SK-N-SH treated with all-trans-retinoic acid at 6 μM for 48 hours (cell line): Measurements from ENCODE around the gene MYO18A.

Experiments
- ATAC-seq: fragments of 200-7000 bp; cut with Tn5 transposase; 3 replicates; pipeline ENCODE4 v1.9.1; 2020; ENCODE audit warnings: mild to moderate bottlenecking, moderate library complexity
- ARNTL ChIP-seq: fragments of 450-650 bp; formaldehyde crosslinking; IDR thresholded peaks from 2 replicates; pipeline ENCODE4 v1.5.0; 2020; ENCODE audit warnings: low read depth, mild to moderate bottlenecking, moderate library complexity, borderline replicate concordance
- BACH2 ChIP-seq: fragments of 250-450 bp; sonication (Bioruptor Pico); IDR thresholded peaks from 2 replicates; pipeline ENCODE4 v1.9.0; 2021; ENCODE audit warnings: mild to moderate bottlenecking, borderline replicate concordance
- CSDC2 ChIP-seq: fragments of 250-450 bp; sonication (Bioruptor Pico); IDR thresholded peaks from 2 replicates; pipeline ENCODE4 v1.5.0; 2020; ENCODE audit warnings: mild to moderate bottlenecking, moderate library complexity
- ESRRG ChIP-seq: fragments of 250-450 bp; sonication (Bioruptor Pico); IDR thresholded peaks from 2 replicates; pipeline ENCODE4 v1.6.1; 2021; ENCODE audit warnings: mild to moderate bottlenecking
- GLIS3 ChIP-seq: fragments of 250-450 bp; sonication (Bioruptor Pico); IDR thresholded peaks from 2 replicates; pipeline ENCODE4 v1.5.0; 2020; ENCODE audit warnings: mild to moderate bottlenecking, moderate library complexity
- ISL1 ChIP-seq: fragments of 250-450 bp; sonication (Bioruptor Pico); IDR thresholded peaks from 2 replicates; pipeline ENCODE4 v2.1.2; 2022; ENCODE audit warnings: mild to moderate bottlenecking, moderate library complexity
- OSR1 ChIP-seq: fragments of 250-450 bp; sonication (Bioruptor Pico); IDR thresholded peaks from 2 replicates; pipeline ENCODE4 v1.8.0; 2022; ENCODE audit warnings: moderate library complexity, mild to moderate bottlenecking, inconsistent platforms
- PPARA ChIP-seq: fragments of 250-450 bp; sonication (Bioruptor Pico); IDR thresholded peaks from 2 replicates; pipeline ENCODE4 v1.5.0; 2020; ENCODE audit warnings: mild to moderate bottlenecking, borderline replicate concordance
- RARB ChIP-seq: fragments of 250-450 bp; sonication (Bioruptor Pico); IDR thresholded peaks from 2 replicates; pipeline ENCODE4 v1.8.0; 2021; ENCODE audit warnings: mild to moderate bottlenecking, moderate library complexity
- SNAI2 ChIP-seq: fragments of 250-450 bp; sonication (Bioruptor Pico); IDR thresholded peaks from 2 replicates; pipeline ENCODE4 v1.5.0; 2020; ENCODE audit warnings: mild to moderate bottlenecking, moderate library complexity
- TCF4 ChIP-seq: fragments of 250-450 bp; sonication (Bioruptor Pico); IDR thresholded peaks from 2 replicates; pipeline ENCODE4 v1.8.0; 2021; ENCODE audit warnings: mild to moderate bottlenecking, moderate library complexity, borderline replicate concordance
- TOX ChIP-seq: fragments of 250-450 bp; sonication (Bioruptor Pico); IDR thresholded peaks from 2 replicates; pipeline ENCODE4 v1.8.0; 2021; ENCODE audit warnings: mild to moderate bottlenecking, moderate library complexity, borderline replicate concordance
- ZC3H10 ChIP-seq: fragments of 250-450 bp; sonication (Bioruptor Pico); IDR thresholded peaks from 2 replicates; pipeline ENCODE4 v1.5.1; 2021; ENCODE audit warnings: mild to moderate bottlenecking, moderate library complexity
- ZFP3 ChIP-seq: fragments of 250-450 bp; sonication (Bioruptor Pico); IDR thresholded peaks from 2 replicates; pipeline ENCODE4 v1.5.0; 2020; ENCODE audit warnings: mild to moderate bottlenecking, moderate library complexity
- ZFP30 ChIP-seq: fragments of 450-650 bp; formaldehyde crosslinking; IDR thresholded peaks from 2 replicates; pipeline ENCODE4 v1.5.0; 2022; ENCODE audit warnings: mild to moderate bottlenecking, moderate library complexity
- ZNF565 ChIP-seq: fragments of 450-650 bp; formaldehyde crosslinking; conservative IDR thresholded peaks from 2 replicates; pipeline ENCODE4 v1.5.0; 2020; ENCODE audit warnings: low read depth, mild to moderate bottlenecking, moderate library complexity
- ZNF70 ChIP-seq: fragments of 450-650 bp; formaldehyde crosslinking; IDR thresholded peaks from 2 replicates; pipeline ENCODE4 v1.5.0; 2020; ENCODE audit warnings: mild to moderate bottlenecking, moderate library complexity
- ZNF8 ChIP-seq: fragments of 450-650 bp; formaldehyde crosslinking; IDR thresholded peaks from 2 replicates; pipeline ENCODE4 v1.5.0; 2020; ENCODE audit warnings: mild to moderate bottlenecking, moderate library complexity
- TF ChIP-seq, protein P1 (sequence below): fragments of 250-450 bp; sonication (Bioruptor Pico); IDR thresholded peaks from 2 replicates; pipeline ENCODE4 v1.5.1; 2021; ENCODE audit warnings: mild to moderate bottlenecking, moderate library complexity
- TF ChIP-seq, protein P2 (sequence below): fragments of 250-450 bp; sonication (Bioruptor Pico); IDR thresholded peaks from 2 replicates; pipeline ENCODE4 v1.5.0; 2020; ENCODE audit warnings: mild to moderate bottlenecking, moderate library complexity
- TF ChIP-seq, protein P3 (sequence below): fragments of 250-450 bp; sonication (Bioruptor Pico); IDR thresholded peaks from 2 replicates; pipeline ENCODE4 v1.5.1; 2020; ENCODE audit warnings: low read depth, mild to moderate bottlenecking, moderate library complexity

Gene MYO18A

DNA sequence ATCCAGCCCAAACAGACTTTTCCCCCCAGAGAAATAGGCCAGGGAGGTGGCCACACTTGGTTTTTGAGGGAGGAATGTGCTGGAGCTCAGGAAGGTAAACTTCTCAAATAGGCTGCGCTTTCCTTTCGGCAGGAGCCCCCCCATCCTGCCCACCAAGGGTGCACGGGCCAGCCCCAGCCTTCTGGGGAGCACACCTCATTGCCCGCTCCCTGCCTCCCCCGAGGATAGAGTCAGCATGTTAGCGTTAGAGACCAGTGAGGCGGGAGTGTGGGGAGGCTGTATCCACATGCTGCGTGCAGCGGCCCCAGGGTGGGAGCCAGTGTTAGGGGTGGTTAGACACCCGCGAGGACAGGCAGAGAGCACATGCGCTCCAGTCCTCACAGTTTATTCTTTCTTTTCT lies 95.0 kb downstream of the MYO18A start:
- TF ChIP-seq TCF4 (CRISPR knock-in tag) (no peak), ZNF565 (CRISPR knock-in tag) (no peak), PPARA (CRISPR knock-in tag) (no peak), ZNF70 (no peak), ISL1 (CRISPR knock-in tag) (no peak), RARB (no peak), CSDC2 (CRISPR knock-in tag) (no peak), ARNTL (CRISPR knock-in tag) (no peak), ESRRG (CRISPR knock-in tag) (no peak), ZFP3 (no peak), SNAI2 (CRISPR knock-in tag) (no peak), ZNF8 (CRISPR knock-in tag) (no peak)
- TF ChIP-seq, protein P1, sequence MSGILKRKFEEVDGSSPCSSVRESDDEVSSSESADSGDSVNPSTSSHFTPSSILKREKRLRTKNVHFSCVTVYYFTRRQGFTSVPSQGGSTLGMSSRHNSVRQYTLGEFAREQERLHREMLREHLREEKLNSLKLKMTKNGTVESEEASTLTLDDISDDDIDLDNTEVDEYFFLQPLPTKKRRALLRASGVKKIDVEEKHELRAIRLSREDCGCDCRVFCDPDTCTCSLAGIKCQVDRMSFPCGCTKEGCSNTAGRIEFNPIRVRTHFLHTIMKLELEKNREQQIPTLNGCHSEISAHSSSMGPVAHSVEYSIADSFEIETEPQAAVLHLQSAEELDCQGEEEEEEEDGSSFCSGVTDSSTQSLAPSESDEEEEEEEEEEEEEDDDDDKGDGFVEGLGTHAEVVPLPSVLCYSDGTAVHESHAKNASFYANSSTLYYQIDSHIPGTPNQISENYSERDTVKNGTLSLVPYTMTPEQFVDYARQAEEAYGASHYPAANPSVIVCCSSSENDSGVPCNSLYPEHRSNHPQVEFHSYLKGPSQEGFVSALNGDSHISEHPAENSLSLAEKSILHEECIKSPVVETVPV: no peak
- ATAC-seq: no peak

DNA sequence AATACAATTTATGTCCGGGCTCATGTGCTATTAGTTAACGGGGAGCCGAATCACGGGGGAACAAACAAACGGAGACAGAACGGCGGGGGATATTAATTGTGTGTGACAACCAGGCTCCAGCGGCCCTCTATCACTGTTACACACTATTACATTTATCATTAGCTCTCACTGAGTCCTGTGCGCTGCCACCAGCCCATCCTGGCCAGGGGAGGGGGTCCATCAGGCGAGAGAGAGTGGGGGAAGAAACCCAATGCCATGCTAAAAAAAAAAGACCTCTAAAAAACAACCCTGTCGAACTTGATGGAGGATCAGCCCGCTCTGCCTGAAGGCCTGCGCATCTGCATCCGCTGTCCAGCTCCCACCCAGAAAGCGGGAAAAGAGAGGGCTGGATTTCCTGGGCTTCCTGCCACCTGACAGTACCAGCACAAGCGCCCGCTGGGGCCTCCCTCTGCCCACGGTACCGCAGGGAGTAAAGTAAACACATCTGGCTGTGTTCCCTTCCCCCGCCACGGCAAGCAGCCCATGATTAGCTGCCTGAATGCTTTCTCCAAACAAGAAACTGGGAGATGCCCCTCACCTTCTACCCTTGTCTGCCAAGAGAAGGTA lies 95.6 kb downstream of the MYO18A start:
- TF ChIP-seq TCF4 (CRISPR knock-in tag): peak; percentile 37; the same call in 1 of the 2 replicates
- TF ChIP-seq GLIS3: no peak
- TF ChIP-seq, protein P2, sequence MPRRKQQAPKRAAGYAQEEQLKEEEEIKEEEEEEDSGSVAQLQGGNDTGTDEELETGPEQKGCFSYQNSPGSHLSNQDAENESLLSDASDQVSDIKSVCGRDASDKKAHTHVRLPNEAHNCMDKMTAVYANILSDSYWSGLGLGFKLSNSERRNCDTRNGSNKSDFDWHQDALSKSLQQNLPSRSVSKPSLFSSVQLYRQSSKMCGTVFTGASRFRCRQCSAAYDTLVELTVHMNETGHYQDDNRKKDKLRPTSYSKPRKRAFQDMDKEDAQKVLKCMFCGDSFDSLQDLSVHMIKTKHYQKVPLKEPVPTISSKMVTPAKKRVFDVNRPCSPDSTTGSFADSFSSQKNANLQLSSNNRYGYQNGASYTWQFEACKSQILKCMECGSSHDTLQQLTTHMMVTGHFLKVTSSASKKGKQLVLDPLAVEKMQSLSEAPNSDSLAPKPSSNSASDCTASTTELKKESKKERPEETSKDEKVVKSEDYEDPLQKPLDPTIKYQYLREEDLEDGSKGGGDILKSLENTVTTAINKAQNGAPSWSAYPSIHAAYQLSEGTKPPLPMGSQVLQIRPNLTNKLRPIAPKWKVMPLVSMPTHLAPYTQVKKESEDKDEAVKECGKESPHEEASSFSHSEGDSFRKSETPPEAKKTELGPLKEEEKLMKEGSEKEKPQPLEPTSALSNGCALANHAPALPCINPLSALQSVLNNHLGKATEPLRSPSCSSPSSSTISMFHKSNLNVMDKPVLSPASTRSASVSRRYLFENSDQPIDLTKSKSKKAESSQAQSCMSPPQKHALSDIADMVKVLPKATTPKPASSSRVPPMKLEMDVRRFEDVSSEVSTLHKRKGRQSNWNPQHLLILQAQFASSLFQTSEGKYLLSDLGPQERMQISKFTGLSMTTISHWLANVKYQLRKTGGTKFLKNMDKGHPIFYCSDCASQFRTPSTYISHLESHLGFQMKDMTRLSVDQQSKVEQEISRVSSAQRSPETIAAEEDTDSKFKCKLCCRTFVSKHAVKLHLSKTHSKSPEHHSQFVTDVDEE: peak; percentile 35; the same call in 1 of the 2 replicates
- no peak; the same call in 2 of the 3 replicates for ATAC-seq

DNA sequence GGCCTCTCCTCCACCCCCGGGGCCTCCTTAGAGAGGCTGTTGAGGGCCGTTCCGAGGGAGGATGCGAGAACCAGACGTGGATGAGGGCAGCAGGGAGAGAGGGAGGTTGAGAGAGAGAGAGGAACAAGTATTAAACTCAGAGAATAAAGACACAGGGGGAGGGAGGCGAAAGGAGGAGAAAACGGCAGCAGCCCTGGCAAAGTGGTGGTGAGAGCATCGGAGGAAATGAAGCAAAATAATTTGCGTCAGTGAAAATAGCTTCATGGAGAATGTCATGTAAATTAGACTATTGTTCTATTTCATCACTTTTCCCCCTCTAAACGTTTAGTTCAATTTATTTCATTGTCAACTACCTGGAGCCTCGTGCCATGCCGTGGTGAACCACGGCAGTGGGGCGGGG lies 99.2 kb downstream of the MYO18A start:
- no peak for ATAC-seq
- no peak for TF ChIP-seq OSR1
- no peak for TF ChIP-seq GLIS3
- TF ChIP-seq BACH2: no peak
- no peak for TF ChIP-seq ZC3H10 (CRISPR knock-in tag)
- TF ChIP-seq, protein P2: no peak
- TF ChIP-seq TOX (CRISPR knock-in tag): no peak
- TF ChIP-seq, protein P3, sequence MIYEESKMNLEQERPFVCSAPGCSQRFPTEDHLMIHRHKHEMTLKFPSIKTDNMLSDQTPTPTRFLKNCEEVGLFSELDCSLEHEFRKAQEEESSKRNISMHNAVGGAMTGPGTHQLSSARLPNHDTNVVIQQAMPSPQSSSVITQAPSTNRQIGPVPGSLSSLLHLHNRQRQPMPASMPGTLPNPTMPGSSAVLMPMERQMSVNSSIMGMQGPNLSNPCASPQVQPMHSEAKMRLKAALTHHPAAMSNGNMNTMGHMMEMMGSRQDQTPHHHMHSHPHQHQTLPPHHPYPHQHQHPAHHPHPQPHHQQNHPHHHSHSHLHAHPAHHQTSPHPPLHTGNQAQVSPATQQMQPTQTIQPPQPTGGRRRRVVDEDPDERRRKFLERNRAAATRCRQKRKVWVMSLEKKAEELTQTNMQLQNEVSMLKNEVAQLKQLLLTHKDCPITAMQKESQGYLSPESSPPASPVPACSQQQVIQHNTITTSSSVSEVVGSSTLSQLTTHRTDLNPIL (CRISPR knock-in tag): no peak
- TF ChIP-seq SNAI2 (CRISPR knock-in tag): no peak
- no peak for TF ChIP-seq ZNF8 (CRISPR knock-in tag)
- TF ChIP-seq PPARA (CRISPR knock-in tag): no peak
- TF ChIP-seq RARB: no peak
- TF ChIP-seq, protein P1: no peak
- TF ChIP-seq ZFP30 (CRISPR knock-in tag): no peak
- no peak for TF ChIP-seq TCF4 (CRISPR knock-in tag)
- no peak for TF ChIP-seq ZFP3
- TF ChIP-seq, all 23 proteins: peak for 0
